ENCODE data around the gene CCNDBP1.
A peak's percentile ranks its signal among the peaks of the same experiment; 100 is the strongest.
"Not testable (repeated sequence)": the region's sequence is repeated elsewhere in the genome, so short reads cannot be mapped to it uniquely, and the experiment has no call there.

The CCNDBP1 gene

GRCh38 chr15:43218908-43219706 is 33.9 kb downstream of the CCNDBP1 start:
- no peak for DNase-seq

- DNase-seq: no peak
Measured at GRCh38 chr15:43219929-43220928, 35.0 kb downstream of the CCNDBP1 start.

GRCh38 chr15:43220991-43221403 is 35.8 kb downstream of the CCNDBP1 start, which contains the start of gene EPB42:
Gene EPB42, minus strand, starts transcription at chr15:43221018. Its CDS starts 193 bp downstream, at chr15:43220825.
- no peak for DNase-seq

GRCh38 chr15:43221422-43221821 is 36.2 kb downstream of the CCNDBP1 start:
- DNase-seq: no peak

GRCh38 chr15:43225201-43225949 is 40.2 kb downstream of the CCNDBP1 start:
- DNase-seq: peak; percentile 79 to 84

GRCh38 chr15:43225950-43226255 is 40.7 kb downstream of the CCNDBP1 start:
- DNase-seq: not testable (repeated sequence)

GRCh38 chr15:43226436-43227305 is 41.5 kb downstream of the CCNDBP1 start:
- no peak for DNase-seq

- DNase-seq: no peak
Measured at GRCh38 chr15:43229977-43230376, 44.8 kb downstream of the CCNDBP1 start.

GRCh38 chr15:43230640-43231115 is 45.5 kb downstream of the CCNDBP1 start:
- DNase-seq: no peak

- DNase-seq: no peak
Measured at GRCh38 chr15:43232289-43232874, 47.2 kb downstream of the CCNDBP1 start.

- DNase-seq: no peak
Measured at GRCh38 chr15:43235536-43235935, 50.3 kb downstream of the CCNDBP1 start.

- no peak for DNase-seq
Measured at GRCh38 chr15:43237842-43238470, 52.8 kb downstream of the CCNDBP1 start.

- no peak for DNase-seq
Measured at GRCh38 chr15:43238671-43239131, 53.5 kb downstream of the CCNDBP1 start.

GRCh38 chr15:43239732-43240491 is 54.7 kb downstream of the CCNDBP1 start:
- DNase-seq: peak; percentile 83 to 85

GRCh38 chr15:43241100-43241499 is 55.9 kb downstream of the CCNDBP1 start:
- DNase-seq: no peak

GRCh38 chr15:43242616-43243015 is 57.4 kb downstream of the CCNDBP1 start:
- no peak for DNase-seq

- no peak for DNase-seq
Measured at GRCh38 chr15:43243020-43243645, 57.9 kb downstream of the CCNDBP1 start.

- DNase-seq: no peak
Measured at GRCh38 chr15:43244092-43244491, 58.9 kb downstream of the CCNDBP1 start.

- DNase-seq: no peak
Measured at GRCh38 chr15:43246261-43246774, 61.1 kb downstream of the CCNDBP1 start.

All from AML-193 (cell line).